IgD-negative memory B cell (primary cell): ENCODE measurements around the gene CCDC192. TPM values are rescaled to one million over a fixed set of nuclear protein-coding genes. Genes with fewer than 3 reads are reported as not detected.

ENCODE experiments used
- H3K27ac Mint-ChIP-seq, 3 donors: one replicate each; pipeline ENCODE4 v1.8.0; 2020 to 2022; ENCODE audit warnings: mild to moderate bottlenecking in 3 of 3, mixed read lengths in 3 of 3, moderate library complexity in 1 of 3
- H3K27me3 Mint-ChIP-seq: one replicate; pipeline ENCODE4 v1.8.0; 2021; ENCODE audit warnings: mixed read lengths
- H3K36me3 Mint-ChIP-seq: one replicate; pipeline ENCODE4 v1.8.0; 2020; ENCODE audit warnings: mild to moderate bottlenecking, mixed read lengths
- H3K4me1 Mint-ChIP-seq, 3 donors: one replicate each; pipeline ENCODE4 v1.8.0; 2020 to 2022; ENCODE audit warnings: mixed read lengths in 3 of 3, mild to moderate bottlenecking in 1 of 3
- H3K4me3 Mint-ChIP-seq, 4 donors: one replicate each; pipeline ENCODE4 v1.8.0; 2020 to 2022; ENCODE audit warnings: mild to moderate bottlenecking in 4 of 4, mixed read lengths in 4 of 4, moderate library complexity in 3 of 4
- H3K9me3 Mint-ChIP-seq, 3 donors: one replicate each; pipeline ENCODE4 v1.8.0; 2020 to 2021; ENCODE audit warnings: mixed read lengths in 3 of 3, mild to moderate bottlenecking in 1 of 3
- polyA plus RNA-seq: library from polyadenylated mRNA; unstranded; fragments of 300-500 nt; fragmentation: Illumina TruSeq; gene quantifications from one replicate; pipeline ENCODE4 v1.2.3, GENCODE V29; 2021

The CCDC192 gene
- polyA plus RNA-seq, 1 donor from 2014 or later: not detected

- Mint-ChIP-seq H3K27me3 (no peaks in the 10 kb centered on the region), H3K36me3 (peaks cover 2% of the 10 kb centered on the region), H3K27ac (no peak overlapping the region), H3K9me3 (no peaks in the 10 kb centered on the region), H3K4me3 (no peak overlapping the region), H3K4me1 (no peaks in the 10 kb centered on the region)
These were observed 146.7 kb downstream of the CCDC192 start for GRCh38 chr5:127849891-127850290.

GRCh38 chr5:127851964-127852363, 148.8 kb downstream of the CCDC192 start:
- Mint-ChIP-seq H3K27me3 (no peaks in the 10 kb centered on the region), H3K36me3 (peaks cover 2% of the 10 kb centered on the region), H3K27ac (no peak overlapping the region), H3K9me3 (peaks cover 0 to 3% (median 0%) of the 10 kb centered on the region in 3 donors), H3K4me3 (no peak overlapping the region), H3K4me1 (no peaks in the 10 kb centered on the region)

- H3K4me1 Mint-ChIP-seq: no peaks in the 10 kb centered on the region
- H3K27ac Mint-ChIP-seq: no peak overlapping the region
- peaks cover under 1% of the 10 kb centered on the region for H3K27me3 Mint-ChIP-seq
- peaks cover 0 to 3% (median 0%) of the 10 kb centered on the region in 3 donors for H3K9me3 Mint-ChIP-seq
- H3K36me3 Mint-ChIP-seq: peaks cover 2% of the 10 kb centered on the region
- no peak overlapping the region for H3K4me3 Mint-ChIP-seq
These were observed 151.3 kb downstream of the CCDC192 start for GRCh38 chr5:127854520-127854919.

DNA sequence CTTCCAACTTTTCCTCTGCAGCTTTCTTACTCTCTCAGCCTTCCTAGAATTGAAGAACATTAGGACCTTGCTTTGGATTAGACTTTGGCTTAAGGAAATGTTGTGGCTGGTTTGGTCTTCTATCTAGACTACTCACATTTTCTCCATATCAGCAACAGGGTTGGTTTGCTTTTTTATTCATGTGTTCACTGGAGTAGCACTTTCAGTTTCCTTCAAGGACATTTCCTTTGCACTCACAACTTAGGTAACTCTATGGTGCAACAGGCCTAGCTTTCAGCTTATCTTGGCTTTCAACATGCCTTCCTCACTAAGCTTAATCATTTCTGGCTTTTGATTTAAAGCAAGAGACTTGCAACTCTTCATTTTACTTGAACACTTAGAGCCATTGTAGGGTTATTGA, 153.1 kb downstream of the CCDC192 start:
- Mint-ChIP-seq H3K4me1 (no peaks in the 10 kb centered on the region), H3K9me3 (peaks cover 0 to 3% (median 0%) of the 10 kb centered on the region in 3 donors), H3K36me3 (peaks cover 2% of the 10 kb centered on the region), H3K4me3 (peak overlapping the region in 1 of 4 donors; percentile 6), H3K27me3 (peaks cover 2% of the 10 kb centered on the region), H3K27ac (no peak overlapping the region)

DNA sequence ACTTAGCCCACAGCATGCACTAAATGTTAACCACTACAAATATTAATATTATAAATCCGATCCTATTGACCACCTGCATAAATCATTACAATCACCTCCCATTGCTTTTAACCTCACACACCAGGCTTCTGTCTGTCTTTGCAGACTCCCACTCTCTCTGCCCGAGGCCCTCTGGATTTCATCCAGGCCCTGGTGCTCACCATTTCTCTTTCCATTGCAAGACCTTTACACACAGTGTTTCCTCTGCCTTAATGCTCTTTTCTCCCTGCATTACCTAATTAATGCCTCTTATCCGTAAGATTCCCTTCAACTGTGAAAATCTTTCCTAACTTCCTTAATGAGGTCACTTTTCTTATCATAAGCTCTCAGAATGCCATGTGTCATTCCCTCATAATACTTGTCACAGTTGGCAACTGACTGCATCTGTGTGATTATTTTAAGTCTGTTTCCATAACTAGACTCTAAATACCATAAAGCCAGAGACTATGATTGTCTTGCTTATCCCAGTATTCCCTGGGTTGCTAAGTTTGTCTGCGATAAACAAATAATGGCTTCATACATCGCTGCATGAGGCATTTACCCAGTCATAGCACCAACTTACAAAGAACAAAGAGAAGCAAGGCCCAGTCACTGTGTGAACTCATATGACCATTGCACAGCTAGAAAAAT, 155.1 kb downstream of the CCDC192 start:
- H3K27ac Mint-ChIP-seq: peak overlapping the region in 1 of 3 donors; percentile 15
- H3K9me3 Mint-ChIP-seq: peaks cover 0 to 3% (median 0%) of the 10 kb centered on the region in 3 donors
- no peaks in the 10 kb centered on the region for H3K36me3 Mint-ChIP-seq
- peaks cover 2% of the 10 kb centered on the region for H3K27me3 Mint-ChIP-seq
- no peaks in the 10 kb centered on the region for H3K4me1 Mint-ChIP-seq
- H3K4me3 Mint-ChIP-seq: no peak overlapping the region

- Mint-ChIP-seq H3K9me3 (peaks cover 0 to 3% (median 0%) of the 10 kb centered on the region in 3 donors), H3K4me1 (no peaks in the 10 kb centered on the region), H3K27ac (no peak overlapping the region), H3K36me3 (no peaks in the 10 kb centered on the region), H3K27me3 (peaks cover 2% of the 10 kb centered on the region), H3K4me3 (no peak overlapping the region)
These were observed 157.1 kb downstream of the CCDC192 start for GRCh38 chr5:127860291-127860690.

GRCh38 chr5:127863161-127863560, 160.0 kb downstream of the CCDC192 start:
- no peaks in the 10 kb centered on the region for H3K9me3 Mint-ChIP-seq
- H3K36me3 Mint-ChIP-seq: no peaks in the 10 kb centered on the region
- peaks cover 0 to 3% (median 0%) of the 10 kb centered on the region in 3 donors for H3K4me1 Mint-ChIP-seq
- H3K4me3 Mint-ChIP-seq: no peak overlapping the region
- H3K27ac Mint-ChIP-seq: no peak overlapping the region
- peaks cover 2% of the 10 kb centered on the region for H3K27me3 Mint-ChIP-seq

- Mint-ChIP-seq H3K27ac (no peak overlapping the region), H3K27me3 (peaks cover 6% of the 10 kb centered on the region), H3K4me1 (peaks cover 0 to 3% (median 0%) of the 10 kb centered on the region in 3 donors), H3K4me3 (no peak overlapping the region), H3K9me3 (no peaks in the 10 kb centered on the region), H3K36me3 (no peaks in the 10 kb centered on the region)
These were observed 160.6 kb downstream of the CCDC192 start for GRCh38 chr5:127863610-127864395.

DNA sequence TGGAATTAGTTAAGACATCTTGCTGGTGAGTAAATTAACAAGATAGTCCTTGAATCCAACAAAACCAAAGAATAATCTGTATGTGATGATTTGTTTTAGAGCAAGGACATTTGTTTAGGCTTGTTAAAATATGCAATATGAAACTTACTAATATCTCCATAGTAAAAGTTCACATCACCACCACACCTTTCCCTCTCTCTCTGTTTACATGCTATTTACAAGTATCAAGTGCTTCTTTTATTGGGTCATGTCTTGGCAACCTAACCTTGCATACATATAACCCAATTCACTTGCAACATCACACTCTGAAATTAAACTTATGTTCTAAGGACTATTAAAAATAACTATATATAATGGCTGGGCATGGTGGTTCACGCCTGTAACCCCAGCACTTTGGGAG, 161.3 kb downstream of the CCDC192 start:
- no peaks in the 10 kb centered on the region for H3K36me3 Mint-ChIP-seq
- no peak overlapping the region for H3K27ac Mint-ChIP-seq
- H3K27me3 Mint-ChIP-seq: peaks cover 6% of the 10 kb centered on the region
- no peak overlapping the region for H3K4me3 Mint-ChIP-seq
- no peaks in the 10 kb centered on the region for H3K9me3 Mint-ChIP-seq
- H3K4me1 Mint-ChIP-seq: peaks cover 0 to 3% (median 0%) of the 10 kb centered on the region in 3 donors

GRCh38 chr5:127865273-127865672, 162.1 kb downstream of the CCDC192 start:
- Mint-ChIP-seq H3K36me3 (no peaks in the 10 kb centered on the region), H3K27ac (no peak overlapping the region), H3K4me3 (no peak overlapping the region)

GRCh38 chr5:127867022-127867783, 164.0 kb downstream of the CCDC192 start:
- Mint-ChIP-seq H3K9me3 (no peaks in the 10 kb centered on the region), H3K36me3 (no peaks in the 10 kb centered on the region), H3K4me1 (peaks cover 0 to 3% (median 0%) of the 10 kb centered on the region in 3 donors), H3K27me3 (peaks cover 6% of the 10 kb centered on the region), H3K4me3 (no peak overlapping the region), H3K27ac (no peak overlapping the region)

More at GRCh38 chr5:127865273-127865672, 162.1 kb downstream of the CCDC192 start:
- H3K4me1 Mint-ChIP-seq: peaks cover 0 to 3% (median 0%) of the 10 kb centered on the region in 3 donors
- H3K27me3 Mint-ChIP-seq: peaks cover 4% of the 10 kb centered on the region
- H3K9me3 Mint-ChIP-seq: no peaks in the 10 kb centered on the region

DNA sequence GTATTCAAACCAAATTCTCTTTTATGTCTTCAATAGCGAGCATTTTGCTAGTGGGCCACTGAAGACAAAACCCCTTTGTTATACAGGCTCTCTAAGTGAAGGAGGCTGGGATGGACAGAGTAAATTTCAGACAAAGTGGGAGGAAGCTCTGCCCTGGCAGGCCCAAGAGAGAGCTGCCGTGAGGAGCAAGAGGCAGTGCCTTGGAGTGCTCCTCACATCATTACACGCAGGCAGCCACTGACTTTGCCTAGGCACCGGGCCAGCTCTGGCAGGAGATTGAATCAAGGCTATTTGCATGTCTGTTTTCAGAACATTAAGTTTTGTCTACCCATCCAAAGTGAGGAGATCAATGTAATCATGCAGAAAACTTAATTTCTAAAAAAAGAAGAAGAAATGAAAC, 167.7 kb downstream of the CCDC192 start:
- Mint-ChIP-seq H3K27ac (no peak overlapping the region), H3K36me3 (no peaks in the 10 kb centered on the region), H3K4me1 (peaks cover 0 to 3% (median 0%) of the 10 kb centered on the region in 3 donors), H3K4me3 (no peak overlapping the region), H3K9me3 (no peaks in the 10 kb centered on the region), H3K27me3 (peaks cover 6% of the 10 kb centered on the region)

DNA sequence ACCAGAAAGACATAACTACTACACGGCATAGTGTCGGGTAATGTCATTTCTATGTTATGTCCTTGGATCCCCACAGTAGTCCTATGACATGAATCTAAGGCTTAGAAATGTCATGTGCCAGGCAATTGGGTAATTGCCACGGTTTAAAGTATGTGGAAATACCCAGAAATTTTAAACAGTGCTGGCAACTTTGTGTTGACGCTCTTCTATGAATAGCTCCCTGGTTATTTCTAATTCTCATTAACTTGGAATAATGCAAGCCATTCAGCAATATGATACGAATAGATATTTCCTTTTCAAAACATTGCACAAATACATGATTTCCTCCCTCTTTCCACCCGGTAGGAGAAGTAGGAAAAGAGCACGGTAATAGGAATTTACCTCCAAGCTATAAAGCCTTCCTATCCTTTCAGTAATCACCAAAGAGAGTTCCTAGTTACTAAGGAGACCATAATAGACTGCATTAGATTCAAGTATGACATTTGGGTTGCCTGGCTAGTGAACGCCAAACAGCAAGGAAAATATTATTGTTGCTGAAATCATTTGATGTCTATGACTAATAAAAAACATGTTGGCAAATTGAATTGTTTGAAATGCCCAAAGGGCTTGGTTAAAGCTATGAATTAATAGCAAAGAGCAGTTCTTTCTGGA, 168.4 kb downstream of the CCDC192 start:
- H3K27me3 Mint-ChIP-seq: peaks cover 6% of the 10 kb centered on the region
- peaks cover 0 to 3% (median 0%) of the 10 kb centered on the region in 3 donors for H3K4me1 Mint-ChIP-seq
- no peaks in the 10 kb centered on the region for H3K9me3 Mint-ChIP-seq
- no peak overlapping the region for H3K27ac Mint-ChIP-seq
- H3K36me3 Mint-ChIP-seq: no peaks in the 10 kb centered on the region
- H3K4me3 Mint-ChIP-seq: no peak overlapping the region

DNA sequence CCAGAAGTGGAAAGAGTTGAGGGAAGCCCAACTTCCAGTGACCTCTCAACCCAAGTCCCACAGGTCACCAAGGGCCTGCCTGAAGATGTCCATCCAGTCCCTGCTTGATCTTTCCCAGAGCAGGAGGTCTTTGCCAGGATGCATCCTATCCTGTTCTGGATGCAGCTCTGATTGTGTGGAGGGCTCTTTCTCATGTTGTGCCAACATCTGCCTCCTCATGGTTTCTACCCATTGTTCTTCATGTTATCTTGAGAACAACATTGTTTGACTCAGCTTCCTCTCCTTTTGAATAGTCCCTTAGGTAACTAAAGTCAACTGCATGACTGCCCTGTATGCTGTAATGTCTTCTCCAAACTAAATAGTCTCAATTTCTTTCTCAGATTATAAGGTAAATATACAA, 169.3 kb downstream of the CCDC192 start:
- Mint-ChIP-seq H3K4me1 (peaks cover 0 to under 1% (median 0%) of the 10 kb centered on the region in 3 donors), H3K4me3 (no peak overlapping the region), H3K27me3 (peaks cover 6% of the 10 kb centered on the region), H3K27ac (no peak overlapping the region), H3K36me3 (no peaks in the 10 kb centered on the region), H3K9me3 (no peaks in the 10 kb centered on the region)
